ENCODE data around the gene ZBTB1.
"Not testable (repeated sequence)": the region's sequence is repeated elsewhere in the genome, so short reads cannot be mapped to it uniquely, and the experiment has no call there.

ZBTB1 gene

GRCh38 chr14:64501411-64502171, 3.0 kb upstream of the ZBTB1 start:
- no peak for DNase-seq

GRCh38 chr14:64502456-64502855, 2.1 kb upstream of the ZBTB1 start:
- no peak for DNase-seq

GRCh38 chr14:64502887-64503433, 1.6 kb upstream of the ZBTB1 start:
- no peak for DNase-seq

- no peak for DNase-seq
Observed at GRCh38 chr14:64503434-64504309, 898 bp upstream of the ZBTB1 start, which contains the start of gene ZBTB25. TSS of gene ZBTB25 (minus strand) at chr14:64503838. CDS start at chr14:64490533, 13,305 bp downstream.

- no peak for DNase-seq
Observed at GRCh38 chr14:64504897-64505794, 576 bp downstream of the ZBTB1 start.

GRCh38 chr14:64506721-64507120, 2.2 kb downstream of the ZBTB1 start:
- DNase-seq: no peak

- DNase-seq: no peak
Observed at GRCh38 chr14:64507376-64508156, 3.0 kb downstream of the ZBTB1 start.

- no peak for DNase-seq
Observed at GRCh38 chr14:64508215-64508776, 3.7 kb downstream of the ZBTB1 start.

GRCh38 chr14:64509036-64509435, 4.5 kb downstream of the ZBTB1 start:
- DNase-seq: no peak

GRCh38 chr14:64510825-64511671, 6.5 kb downstream of the ZBTB1 start:
- DNase-seq: no peak

- DNase-seq: no peak
Observed at GRCh38 chr14:64513271-64513670, 8.7 kb downstream of the ZBTB1 start.

GRCh38 chr14:64515053-64515452, 10.5 kb downstream of the ZBTB1 start:
- no peak for DNase-seq

GRCh38 chr14:64516969-64517368, 12.4 kb downstream of the ZBTB1 start:
- DNase-seq: no peak

GRCh38 chr14:64517667-64518066, 13.1 kb downstream of the ZBTB1 start:
- DNase-seq: not testable (repeated sequence)

- DNase-seq: no peak
Observed at GRCh38 chr14:64518229-64518628, 13.7 kb downstream of the ZBTB1 start.

GRCh38 chr14:64520699-64521098, 16.1 kb downstream of the ZBTB1 start:
- no peak for DNase-seq

- DNase-seq: no peak
Observed at GRCh38 chr14:64522591-64523355, 18.2 kb downstream of the ZBTB1 start.

- DNase-seq: no peak
Observed at GRCh38 chr14:64525354-64525753, 20.8 kb downstream of the ZBTB1 start.

- no peak for DNase-seq
Observed at GRCh38 chr14:64531567-64531966, 27.0 kb downstream of the ZBTB1 start.
